Thyroid gland (tissue), 4 donors: Measurements from ENCODE around the gene MYL11.

ENCODE experiments used
- POLR2A ChIP-seq, 2 donors: fragments of 450-650 bp; IDR thresholded peaks; one replicate each; pipeline ENCODE4 v1.6.1; 2017; ENCODE audit warnings: antibody characterized with exemption in 2 of 2, mild to moderate bottlenecking in 2 of 2, moderate library complexity in 1 of 2
- TF ChIP-seq, protein P1 (sequence below), 6 experiments: fragments of 200-600 bp in 3 of 6; fragments of 450-650 bp in 3 of 6; sonication (generic) in 3 of 6; IDR thresholded peaks; one replicate each; pipeline ENCODE4 v1.5.1; 2016 to 2019; ENCODE audit warnings: antibody characterized with exemption in 6 of 6, mild to moderate bottlenecking in 2 of 6, inconsistent platforms in 1 of 6, moderate library complexity in 1 of 6

DNA sequence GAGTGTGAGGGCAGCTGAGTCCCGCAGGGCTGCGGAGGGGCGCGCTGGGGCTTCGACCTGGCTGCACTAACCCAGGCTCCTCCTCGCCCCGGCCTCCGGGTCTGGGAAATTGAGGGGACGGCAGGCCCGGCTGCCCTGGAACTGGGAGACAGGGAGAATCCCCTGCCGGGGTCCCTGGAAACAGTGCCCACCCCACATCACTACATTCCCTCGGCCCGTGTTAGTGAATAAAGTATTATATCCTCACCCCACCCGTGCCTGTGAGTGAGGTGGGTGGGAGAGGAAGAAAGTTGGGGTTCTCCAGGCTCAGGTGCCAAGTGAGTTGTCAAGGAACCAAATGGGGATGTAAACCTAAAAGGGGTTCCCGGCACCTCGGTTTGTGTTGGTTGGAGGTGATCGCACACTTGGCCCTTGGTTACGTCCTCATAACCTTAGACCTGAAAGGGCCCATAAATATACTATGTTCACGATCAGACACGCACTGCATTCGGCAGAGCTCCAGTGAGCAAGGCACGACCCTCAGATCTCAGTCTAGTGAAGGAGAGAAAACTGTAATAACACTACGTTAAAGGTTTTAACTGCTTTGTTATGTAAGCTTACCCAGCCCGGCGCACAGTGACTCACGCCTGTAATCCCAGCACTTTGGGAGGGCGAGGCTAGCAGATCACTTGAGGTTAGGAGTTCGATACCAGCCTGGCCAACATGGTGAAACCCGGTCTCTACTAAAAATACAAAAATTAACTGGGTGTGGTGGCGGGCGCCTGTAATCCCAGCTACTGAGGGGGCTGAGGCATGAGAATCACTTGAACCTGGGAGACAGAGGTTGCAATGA is 44.0 kb downstream of the MYL11 start:
- TF ChIP-seq, protein P1, sequence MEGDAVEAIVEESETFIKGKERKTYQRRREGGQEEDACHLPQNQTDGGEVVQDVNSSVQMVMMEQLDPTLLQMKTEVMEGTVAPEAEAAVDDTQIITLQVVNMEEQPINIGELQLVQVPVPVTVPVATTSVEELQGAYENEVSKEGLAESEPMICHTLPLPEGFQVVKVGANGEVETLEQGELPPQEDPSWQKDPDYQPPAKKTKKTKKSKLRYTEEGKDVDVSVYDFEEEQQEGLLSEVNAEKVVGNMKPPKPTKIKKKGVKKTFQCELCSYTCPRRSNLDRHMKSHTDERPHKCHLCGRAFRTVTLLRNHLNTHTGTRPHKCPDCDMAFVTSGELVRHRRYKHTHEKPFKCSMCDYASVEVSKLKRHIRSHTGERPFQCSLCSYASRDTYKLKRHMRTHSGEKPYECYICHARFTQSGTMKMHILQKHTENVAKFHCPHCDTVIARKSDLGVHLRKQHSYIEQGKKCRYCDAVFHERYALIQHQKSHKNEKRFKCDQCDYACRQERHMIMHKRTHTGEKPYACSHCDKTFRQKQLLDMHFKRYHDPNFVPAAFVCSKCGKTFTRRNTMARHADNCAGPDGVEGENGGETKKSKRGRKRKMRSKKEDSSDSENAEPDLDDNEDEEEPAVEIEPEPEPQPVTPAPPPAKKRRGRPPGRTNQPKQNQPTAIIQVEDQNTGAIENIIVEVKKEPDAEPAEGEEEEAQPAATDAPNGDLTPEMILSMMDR (IDR thresholded peaks at IDR 0.05) = no peak
- no peak for TF ChIP-seq POLR2A (IDR thresholded peaks at IDR 0.05)
